NB4 (cell line): ENCODE results near the gene FCRLB.
"Not testable (repeated sequence)": the region's sequence is repeated elsewhere in the genome, so short reads cannot be mapped to it uniquely, and the experiment has no call there.

Experiments used
- MAX ChIP-seq: IDR thresholded peaks from 2 replicates; pipeline ENCODE4 v1.6.1; 2011; ENCODE audit warnings: low read depth, low read length
- TF ChIP-seq, protein P1 (sequence below): IDR thresholded peaks from one replicate; pipeline ENCODE4 v1.5.1; 2012; ENCODE audit warnings: low read depth, low read length

DNA sequence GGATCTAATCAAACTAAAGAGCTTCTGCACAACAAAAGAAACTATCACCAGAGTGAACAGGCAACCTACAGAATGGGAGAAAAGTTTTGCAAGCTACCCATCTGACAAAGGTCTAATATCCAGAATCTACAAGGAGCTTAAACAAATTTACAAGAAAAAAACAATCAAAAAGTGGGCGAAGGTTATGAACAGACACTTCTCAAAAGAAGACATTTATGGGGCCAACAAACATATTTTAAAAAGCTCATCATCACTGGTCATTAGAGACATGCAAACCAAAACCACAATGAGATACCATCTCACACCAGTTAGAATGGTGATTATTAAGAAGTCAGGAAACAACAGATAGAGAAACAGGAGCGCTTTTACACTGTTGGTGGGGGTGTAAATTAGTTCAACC, 23.0 kb upstream of the FCRLB start:
- TF ChIP-seq, protein P1, sequence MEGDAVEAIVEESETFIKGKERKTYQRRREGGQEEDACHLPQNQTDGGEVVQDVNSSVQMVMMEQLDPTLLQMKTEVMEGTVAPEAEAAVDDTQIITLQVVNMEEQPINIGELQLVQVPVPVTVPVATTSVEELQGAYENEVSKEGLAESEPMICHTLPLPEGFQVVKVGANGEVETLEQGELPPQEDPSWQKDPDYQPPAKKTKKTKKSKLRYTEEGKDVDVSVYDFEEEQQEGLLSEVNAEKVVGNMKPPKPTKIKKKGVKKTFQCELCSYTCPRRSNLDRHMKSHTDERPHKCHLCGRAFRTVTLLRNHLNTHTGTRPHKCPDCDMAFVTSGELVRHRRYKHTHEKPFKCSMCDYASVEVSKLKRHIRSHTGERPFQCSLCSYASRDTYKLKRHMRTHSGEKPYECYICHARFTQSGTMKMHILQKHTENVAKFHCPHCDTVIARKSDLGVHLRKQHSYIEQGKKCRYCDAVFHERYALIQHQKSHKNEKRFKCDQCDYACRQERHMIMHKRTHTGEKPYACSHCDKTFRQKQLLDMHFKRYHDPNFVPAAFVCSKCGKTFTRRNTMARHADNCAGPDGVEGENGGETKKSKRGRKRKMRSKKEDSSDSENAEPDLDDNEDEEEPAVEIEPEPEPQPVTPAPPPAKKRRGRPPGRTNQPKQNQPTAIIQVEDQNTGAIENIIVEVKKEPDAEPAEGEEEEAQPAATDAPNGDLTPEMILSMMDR, result not testable (repeated sequence)
- TF ChIP-seq MAX, result not testable (repeated sequence)
